Activated T-cell treated with anti-CD3 and anti-CD28 coated beads, Interleukin-2, amount 50 U/mL, for 72 hours (primary cell): ENCODE data around the gene GNG8. TPM values are rescaled to one million over a fixed set of nuclear protein-coding genes. Genes with fewer than 3 reads are reported as not detected.
A peak's percentile ranks its signal among the peaks of the same experiment; 100 is the strongest.

Source experiments
- ATAC-seq, 2 donors: fragments of 150-1000 bp; cut with Tn5 transposase; replicated peaks in 1 of 2; 2 replicates each; pipeline ENCODE4 v1.10.0; 2021; ENCODE audit warnings: moderate library complexity in 2 of 2, mild to moderate bottlenecking in 1 of 2
- DNase-seq, 2 donors: peaks; one replicate each; pipeline ENCODE4 v3.0.0; 2021 to 2022; ENCODE audit warnings: mixed read lengths in 1 of 2
- H3K27ac Mint-ChIP-seq: one replicate; pipeline ENCODE4 v1.8.0; 2022; ENCODE audit warnings: mild to moderate bottlenecking, moderate library complexity, mixed read lengths
- H3K27me3 Mint-ChIP-seq: one replicate; pipeline ENCODE4 v1.8.0; 2022; ENCODE audit warnings: low read depth, mixed read lengths
- H3K36me3 Mint-ChIP-seq, 2 donors: one replicate each; pipeline ENCODE4 v1.8.0; 2022; ENCODE audit warnings: mixed read lengths in 2 of 2, mild to moderate bottlenecking in 1 of 2; ENCODE audit not compliant: insufficient read depth in 2 of 2
- H3K4me1 Mint-ChIP-seq: one replicate; pipeline ENCODE4 v1.8.0; 2022; ENCODE audit warnings: low read depth, mixed read lengths
- H3K4me3 Mint-ChIP-seq, 2 donors: one replicate each; pipeline ENCODE4 v1.8.0; 2022; ENCODE audit warnings: mild to moderate bottlenecking in 2 of 2, mixed read lengths in 2 of 2, moderate library complexity in 2 of 2
- H3K9me3 Mint-ChIP-seq, 2 donors: one replicate each; pipeline ENCODE4 v1.8.0; 2022; ENCODE audit warnings: mixed read lengths in 2 of 2
- total RNA-seq, 2 donors: library from RNA; stranded (reverse); gene quantifications; one replicate each; pipeline ENCODE4 v1.2.3, GENCODE V29; 2022

The GNG8 gene
- total RNA-seq, 2 donors from 2014 or later = 24.8 to 29.5 TPM

- peaks cover 19 to 21% of the 10 kb centered on the region in 2 donors for H3K36me3 Mint-ChIP-seq
- H3K4me1 Mint-ChIP-seq = peaks cover 48% of the 10 kb centered on the region
- no peak for DNase-seq
- H3K9me3 Mint-ChIP-seq = peaks cover 0 to 3% of the 10 kb centered on the region in 2 donors
- ATAC-seq = no peak
- no peaks in the 10 kb centered on the region for H3K27me3 Mint-ChIP-seq
- peak within 1 kb of the TSS; percentile 96 for H3K27ac Mint-ChIP-seq
- H3K4me3 Mint-ChIP-seq = peak within 1 kb of the TSS; percentile 99
These were observed 34.4 kb downstream of the GNG8 start, which contains the start of gene CALM3 for GRCh38 chr19:46601318-46602224. Gene CALM3 (plus strand): TSS chr19:46601330. CDS start chr19:46601435, 105 bp downstream.

- no peaks in the 10 kb centered on the region for H3K27me3 Mint-ChIP-seq
- H3K4me1 Mint-ChIP-seq = peaks cover 42% of the 10 kb centered on the region
- peaks cover 0 to 3% of the 10 kb centered on the region in 2 donors for H3K9me3 Mint-ChIP-seq
- peak overlapping the region; percentile 99 for H3K4me3 Mint-ChIP-seq
- ATAC-seq (peak; percentile 88 to 89), DNase-seq (peak; percentile 97 to 99)
- peak overlapping the region; percentile 95 for H3K27ac Mint-ChIP-seq
- H3K36me3 Mint-ChIP-seq = peaks cover 16 to 17% of the 10 kb centered on the region in 2 donors
These were observed 35.4 kb downstream of the GNG8 start for GRCh38 chr19:46600384-46601317.

- H3K4me1 Mint-ChIP-seq = peaks cover 42% of the 10 kb centered on the region
- peak overlapping the region; percentile 95 for H3K27ac Mint-ChIP-seq
- no peak for DNase-seq
- peaks cover 16 to 17% of the 10 kb centered on the region in 2 donors for H3K36me3 Mint-ChIP-seq
- H3K27me3 Mint-ChIP-seq = no peaks in the 10 kb centered on the region
- H3K9me3 Mint-ChIP-seq = peaks cover 0 to 3% of the 10 kb centered on the region in 2 donors
- no peak for ATAC-seq
- H3K4me3 Mint-ChIP-seq = peak overlapping the region; percentile 99
These were observed 36.2 kb downstream of the GNG8 start for GRCh38 chr19:46599716-46600373.

- no peak overlapping the region for H3K27ac Mint-ChIP-seq
These were observed 37.6 kb downstream of the GNG8 start for GRCh38 chr19:46598372-46598917.

GRCh38 chr19:46596008-46596407 is 40.0 kb downstream of the GNG8 start:
- no peaks in the 10 kb centered on the region for H3K27me3 Mint-ChIP-seq
- DNase-seq (no peak), ATAC-seq (no peak)
- H3K9me3 Mint-ChIP-seq = peaks cover 0 to 3% of the 10 kb centered on the region in 2 donors
- H3K36me3 Mint-ChIP-seq = peaks cover 9 to 11% of the 10 kb centered on the region in 2 donors
- peaks cover 17% of the 10 kb centered on the region for H3K4me1 Mint-ChIP-seq
- H3K4me3 Mint-ChIP-seq = no peak overlapping the region
- H3K27ac Mint-ChIP-seq = no peak overlapping the region

More at GRCh38 chr19:46598372-46598917, 37.6 kb downstream of the GNG8 start:
- H3K36me3 Mint-ChIP-seq = peaks cover 16 to 17% of the 10 kb centered on the region in 2 donors
- no peak overlapping the region for H3K4me3 Mint-ChIP-seq
- H3K27me3 Mint-ChIP-seq = no peaks in the 10 kb centered on the region
- peaks cover 0 to 3% of the 10 kb centered on the region in 2 donors for H3K9me3 Mint-ChIP-seq
- peaks cover 32% of the 10 kb centered on the region for H3K4me1 Mint-ChIP-seq
- ATAC-seq (no peak), DNase-seq (no peak)

GRCh38 chr19:46591870-46592269 is 44.1 kb downstream of the GNG8 start:
- Mint-ChIP-seq H3K27ac (no peak overlapping the region), H3K27me3 (no peaks in the 10 kb centered on the region), H3K4me1 (no peaks in the 10 kb centered on the region), H3K36me3 (no peaks in the 10 kb centered on the region), H3K9me3 (no peaks in the 10 kb centered on the region), H3K4me3 (no peak overlapping the region)
- DNase-seq (no peak), ATAC-seq (no peak)

GRCh38 chr19:46591254-46591653 is 44.7 kb downstream of the GNG8 start:
- Mint-ChIP-seq H3K36me3 (no peaks in the 10 kb centered on the region), H3K4me3 (no peak overlapping the region)
- ATAC-seq = no peak

GRCh38 chr19:46587861-46588260 is 48.1 kb downstream of the GNG8 start:
- Mint-ChIP-seq H3K4me3 (no peak overlapping the region), H3K4me1 (peaks cover 6% of the 10 kb centered on the region), H3K36me3 (no peaks in the 10 kb centered on the region), H3K9me3 (no peaks in the 10 kb centered on the region), H3K27me3 (no peaks in the 10 kb centered on the region), H3K27ac (no peak overlapping the region)
- ATAC-seq (no peak), DNase-seq (no peak)

More at GRCh38 chr19:46591254-46591653, 44.7 kb downstream of the GNG8 start:
- H3K9me3 Mint-ChIP-seq = no peaks in the 10 kb centered on the region
- no peaks in the 10 kb centered on the region for H3K4me1 Mint-ChIP-seq
- DNase-seq = no peak
- no peaks in the 10 kb centered on the region for H3K27me3 Mint-ChIP-seq
- no peak overlapping the region for H3K27ac Mint-ChIP-seq

GRCh38 chr19:46586294-46586693 is 49.7 kb downstream of the GNG8 start:
- Mint-ChIP-seq H3K27ac (no peak overlapping the region), H3K27me3 (no peaks in the 10 kb centered on the region)

GRCh38 chr19:46585539-46585938 is 50.5 kb downstream of the GNG8 start:
- no peak for ATAC-seq
- Mint-ChIP-seq H3K27ac (no peak overlapping the region), H3K27me3 (no peaks in the 10 kb centered on the region), H3K9me3 (no peaks in the 10 kb centered on the region), H3K4me3 (no peak overlapping the region), H3K4me1 (peaks cover 6% of the 10 kb centered on the region), H3K36me3 (no peaks in the 10 kb centered on the region)
- DNase-seq = no peak

More at GRCh38 chr19:46586294-46586693, 49.7 kb downstream of the GNG8 start:
- H3K4me1 Mint-ChIP-seq = peaks cover 6% of the 10 kb centered on the region
- no peaks in the 10 kb centered on the region for H3K9me3 Mint-ChIP-seq
- H3K36me3 Mint-ChIP-seq = no peaks in the 10 kb centered on the region
- ATAC-seq (no peak), DNase-seq (no peak)
- H3K4me3 Mint-ChIP-seq = no peak overlapping the region
